Sigmoid colon (tissue), 7 donors: ENCODE data around the gene CHKA. TPM values are rescaled to one million over a fixed set of nuclear protein-coding genes. Genes with fewer than 3 reads are reported as not detected.

ENCODE experiments used
- DNase-seq: peaks from one replicate; pipeline ENCODE4 v3.0.0-alpha.2; 2019
- H3K27ac ChIP-seq, 4 donors: fragments of 200-600 bp; sonication (generic); one replicate each; pipeline ENCODE4 v1.5.1; 2016 to 2019; ENCODE audit warnings: mild to moderate bottlenecking in 1 of 4
- H3K27me3 ChIP-seq, 3 donors: fragments of 200-600 bp; sonication (generic); one replicate each; pipeline ENCODE4 v1.5.1; 2019; ENCODE audit warnings: mild to moderate bottlenecking in 1 of 3
- H3K36me3 ChIP-seq, 4 donors: fragments of 200-600 bp; sonication (generic); one replicate each; pipeline ENCODE4 v1.5.1; 2016 to 2019
- H3K4me1 ChIP-seq, 4 donors: fragments of 200-600 bp; sonication (generic); one replicate each; pipeline ENCODE4 v1.5.1; 2017 to 2019
- H3K4me3 ChIP-seq, 4 donors: fragments of 200-600 bp; sonication (generic); one replicate each; pipeline ENCODE4 v1.5.1; 2017 to 2019; ENCODE audit warnings: mild to moderate bottlenecking in 2 of 4, moderate library complexity in 1 of 4
- H3K9me3 ChIP-seq, 4 donors: fragments of 200-600 bp in 3 of 4; sonication (generic) in 3 of 4; one replicate each; pipeline versions ENCODE4 v1.5.1 to v1.6.1; 2013 to 2019
- EP300 ChIP-seq, 4 donors: sonication (generic); formaldehyde crosslinking; IDR thresholded peaks; one replicate each; pipeline ENCODE4 v1.6.1; 2017; ENCODE audit warnings: antibody characterized with exemption in 4 of 4
- POLR2A ChIP-seq, 2 donors: fragments of 450-650 bp; IDR thresholded peaks; one replicate each; pipeline ENCODE4 v1.6.1; 2016; ENCODE audit warnings: antibody characterized with exemption in 2 of 2, mild to moderate bottlenecking in 2 of 2, moderate library complexity in 2 of 2
- POLR2AphosphoS5 ChIP-seq, 4 donors: sonication (generic); formaldehyde crosslinking; IDR thresholded peaks; one replicate each; pipeline ENCODE4 v1.6.1; 2017; ENCODE audit warnings: antibody characterized with exemption in 4 of 4
- WGBS, 2 donors: extraction: QIAGEN DNeasy Blood & Tissue Kit; methylation state at CpG; one replicate each; pipeline ENCODE4 v1.1.7; 2013; 5-methylcytosine and 5-hydroxymethylcytosine counted together
- intact Hi-C: fragments of 100-400 bp; cut with DNase I; formaldehyde crosslinking; loops from one replicate; pipeline ENCODE4 v1.15.1; 2023
- polyA plus RNA-seq, 3 donors: library from polyadenylated mRNA; stranded (reverse); fragments of 200-250 nt; gene quantifications; one replicate each; pipeline ENCODE4 v1.2.3, GENCODE V29; 2013
- total RNA-seq, 4 donors: library from RNA; depleted of rRNA; stranded (reverse); fragments of >200 nt; gene quantifications; one replicate each; pipeline ENCODE4 v1.1.0, GENCODE V29; 2016
- TF ChIP-seq, protein P1 (sequence below), 4 experiments: fragments of 450-650 bp in 3 of 4; fragments of 200-600 bp in 1 of 4; IDR thresholded peaks; one replicate each; pipeline ENCODE4 v1.5.1; 2016 to 2019; ENCODE audit warnings: antibody characterized with exemption in 4 of 4, mild to moderate bottlenecking in 3 of 4, moderate library complexity in 2 of 4
- donor health status: healthy with polysubstance abuse.
- donor health status: Bipolar disorder and iron deficiency.
- donor health status: healthy.

Gene CHKA
- total and polyA plus RNA-seq, 7 donors = 16.4 to 41.0 (median 27.0) TPM

DNA sequence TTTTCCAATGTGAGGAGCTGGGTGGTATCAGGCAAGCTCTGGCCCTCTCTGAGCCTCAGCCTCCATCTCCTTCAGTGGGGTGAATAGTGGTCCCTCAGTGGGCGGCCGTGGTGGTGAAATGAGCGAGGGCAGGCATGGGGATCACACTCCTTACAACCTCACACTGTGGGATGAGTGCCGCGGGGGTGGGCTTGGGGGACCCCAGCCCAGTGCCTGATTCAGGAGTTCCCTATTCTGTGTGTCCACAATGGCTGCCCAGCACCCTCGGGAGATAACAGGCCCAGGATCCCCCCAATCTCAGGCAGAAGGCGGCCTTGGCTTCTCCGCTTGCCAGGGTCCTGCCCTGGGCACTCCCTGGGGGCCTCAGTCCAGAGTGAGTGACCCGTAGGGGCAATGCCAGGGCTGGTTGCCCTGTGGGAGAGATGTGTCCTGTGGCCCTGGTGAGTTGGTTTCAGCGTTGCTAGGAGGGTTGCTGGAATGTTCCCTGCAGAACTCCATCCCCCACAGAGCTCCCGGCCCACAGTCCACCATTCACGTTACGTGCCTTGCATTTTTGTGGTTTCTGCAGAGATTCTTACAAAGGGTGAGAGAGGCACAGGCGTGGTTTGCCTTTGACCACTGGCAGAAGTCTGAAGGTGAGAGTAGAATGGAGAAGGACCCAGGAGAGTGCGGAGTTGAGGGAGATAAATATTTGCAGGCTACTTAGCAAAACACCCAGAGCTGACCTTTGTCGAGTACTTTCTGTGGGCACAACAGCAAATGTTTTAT lies 108.2 kb downstream of the CHKA start:
- WGBS, 2 donors = 84 to 86% methylated on average over 16 of the region's 16 CpGs
- H3K4me1 ChIP-seq = peaks cover 0 to 67% (median 57%) of the 10 kb centered on the region in 4 donors
- H3K36me3 ChIP-seq = no peaks in the 10 kb centered on the region
- peak in 1 of 4 donors; percentile 11 for TF ChIP-seq EP300 (IDR thresholded peaks at IDR 0.05)
- TF ChIP-seq, protein P1, sequence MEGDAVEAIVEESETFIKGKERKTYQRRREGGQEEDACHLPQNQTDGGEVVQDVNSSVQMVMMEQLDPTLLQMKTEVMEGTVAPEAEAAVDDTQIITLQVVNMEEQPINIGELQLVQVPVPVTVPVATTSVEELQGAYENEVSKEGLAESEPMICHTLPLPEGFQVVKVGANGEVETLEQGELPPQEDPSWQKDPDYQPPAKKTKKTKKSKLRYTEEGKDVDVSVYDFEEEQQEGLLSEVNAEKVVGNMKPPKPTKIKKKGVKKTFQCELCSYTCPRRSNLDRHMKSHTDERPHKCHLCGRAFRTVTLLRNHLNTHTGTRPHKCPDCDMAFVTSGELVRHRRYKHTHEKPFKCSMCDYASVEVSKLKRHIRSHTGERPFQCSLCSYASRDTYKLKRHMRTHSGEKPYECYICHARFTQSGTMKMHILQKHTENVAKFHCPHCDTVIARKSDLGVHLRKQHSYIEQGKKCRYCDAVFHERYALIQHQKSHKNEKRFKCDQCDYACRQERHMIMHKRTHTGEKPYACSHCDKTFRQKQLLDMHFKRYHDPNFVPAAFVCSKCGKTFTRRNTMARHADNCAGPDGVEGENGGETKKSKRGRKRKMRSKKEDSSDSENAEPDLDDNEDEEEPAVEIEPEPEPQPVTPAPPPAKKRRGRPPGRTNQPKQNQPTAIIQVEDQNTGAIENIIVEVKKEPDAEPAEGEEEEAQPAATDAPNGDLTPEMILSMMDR (IDR thresholded peaks at IDR 0.05) = no peak
- peak in 2 of 4 donors; percentile 37 to 53 for TF ChIP-seq POLR2AphosphoS5 (IDR thresholded peaks at IDR 0.05)
- TF ChIP-seq POLR2A (IDR thresholded peaks at IDR 0.05) = no peak
- no peak overlapping the region for H3K4me3 ChIP-seq
- intact Hi-C loops = no loop called here
- H3K27ac ChIP-seq = peak overlapping the region; percentile 51 to 93 (median 74)
- no peaks in the 10 kb centered on the region for H3K27me3 ChIP-seq
- DNase-seq = no peak
- no peaks in the 10 kb centered on the region for H3K9me3 ChIP-seq

DNA sequence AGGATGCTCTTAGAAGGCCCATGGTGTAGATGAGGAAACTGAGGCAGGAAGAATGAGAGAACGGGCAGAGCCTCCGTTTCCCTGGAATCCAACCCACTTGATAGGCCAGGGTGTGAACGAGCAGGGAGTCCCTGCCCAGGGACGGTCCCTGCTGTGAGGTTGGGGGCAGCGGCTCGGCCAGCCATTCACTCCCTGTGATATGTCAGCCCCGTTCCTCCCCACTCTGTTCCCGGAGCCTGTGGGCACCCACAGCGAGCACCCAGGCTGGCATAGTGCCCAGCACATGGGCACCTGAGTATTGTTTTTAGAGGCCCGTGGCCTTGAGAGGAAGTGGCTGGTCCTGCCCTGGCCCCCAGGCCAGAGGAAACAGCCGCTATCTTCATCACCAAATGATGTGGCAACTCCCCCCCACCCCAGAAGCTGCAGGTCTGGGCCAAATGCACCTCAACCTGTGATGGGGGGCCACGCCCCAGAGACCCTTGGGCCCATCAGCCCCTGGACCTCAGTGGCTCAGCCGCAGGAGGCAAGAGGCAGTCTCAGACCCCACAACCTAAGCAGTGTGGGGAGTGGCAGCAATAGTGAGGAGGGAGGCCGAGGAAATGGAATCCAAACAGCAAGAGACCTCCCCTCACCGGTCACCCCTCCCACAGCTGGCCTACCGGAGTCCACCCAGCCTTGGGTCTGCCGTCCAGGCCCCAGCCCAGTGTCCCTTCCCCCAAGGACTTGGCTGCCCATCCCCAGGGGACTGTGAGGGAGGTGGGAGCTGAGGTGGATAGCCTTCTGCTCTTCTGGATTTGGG lies 108.9 kb downstream of the CHKA start:
- no peak for DNase-seq
- TF ChIP-seq POLR2A (IDR thresholded peaks at IDR 0.05) (no peak), POLR2AphosphoS5 (IDR thresholded peaks at IDR 0.05) (no peak), EP300 (IDR thresholded peaks at IDR 0.05) (no peak)
- TF ChIP-seq, protein P1 (IDR thresholded peaks at IDR 0.05) = no peak
- Histone ChIP-seq H3K4me1 (peaks cover 0 to 67% (median 57%) of the 10 kb centered on the region in 4 donors), H3K27me3 (no peaks in the 10 kb centered on the region), H3K27ac (peak overlapping the region; percentile 52 to 93 (median 89)), H3K4me3 (no peak overlapping the region), H3K9me3 (no peaks in the 10 kb centered on the region), H3K36me3 (no peaks in the 10 kb centered on the region)
- intact Hi-C loops = no loop called here
- 83 to 84% methylated on average over 17 of the region's 17 CpGs for WGBS, 2 donors

DNA sequence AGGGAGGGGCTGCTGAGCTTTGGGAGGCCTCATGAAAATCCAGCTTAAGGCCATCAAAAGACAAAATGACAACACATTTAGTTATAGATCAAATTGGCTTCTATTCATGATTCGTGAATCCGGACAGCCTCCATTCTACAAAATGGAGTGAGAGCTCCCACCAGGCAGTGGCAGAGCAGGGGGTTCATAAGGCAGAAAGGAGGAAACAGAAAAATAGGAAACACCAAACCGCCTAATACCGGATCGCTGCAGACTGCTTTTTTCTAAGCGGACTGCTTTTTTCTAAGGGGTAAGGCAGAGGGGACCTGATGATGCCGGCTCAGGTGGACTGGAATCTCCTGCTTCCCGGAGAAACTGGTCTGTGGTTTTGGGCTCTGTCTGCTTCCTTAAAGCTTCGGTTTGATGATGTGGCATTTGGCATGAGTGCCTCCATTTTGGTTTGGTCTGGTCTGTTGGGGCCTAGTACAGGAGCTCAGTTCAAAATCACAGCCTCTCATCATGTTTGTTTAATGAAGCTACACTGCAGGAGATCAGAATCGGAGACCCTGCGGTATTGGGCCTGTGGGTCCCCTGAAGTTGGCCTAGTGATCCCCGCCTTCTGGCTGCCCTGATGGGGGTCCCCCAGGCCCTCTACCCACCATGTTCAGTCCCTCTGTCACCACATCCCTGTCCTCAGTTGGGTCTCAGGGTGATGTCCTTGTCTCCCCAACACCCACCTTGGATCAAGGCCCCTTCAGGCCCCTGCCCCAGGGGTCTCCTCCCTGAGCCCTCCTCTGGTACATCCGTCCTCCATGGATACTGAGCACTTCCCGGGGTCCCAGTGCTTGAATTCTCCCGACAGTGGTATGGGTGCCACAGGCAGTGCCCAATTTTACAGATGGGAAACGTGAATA lies 109.9 kb downstream of the CHKA start:
- 70 to 75% methylated on average over 16 of the region's 16 CpGs for WGBS, 2 donors
- H3K36me3 ChIP-seq = no peaks in the 10 kb centered on the region
- DNase-seq = no peak
- no peaks in the 10 kb centered on the region for H3K27me3 ChIP-seq
- no peak for TF ChIP-seq EP300 (IDR thresholded peaks at IDR 0.05)
- TF ChIP-seq POLR2AphosphoS5 (IDR thresholded peaks at IDR 0.05) = no peak
- TF ChIP-seq, protein P1 (IDR thresholded peaks at IDR 0.05) = no peak
- no peak for TF ChIP-seq POLR2A (IDR thresholded peaks at IDR 0.05)
- intact Hi-C loops = loop anchor here (2.0 kb wide), 2 partner anchors 20 to 28 kb away; partner anchors contain the start of genes NDUFS8 and TCIRG1
- H3K4me1 ChIP-seq = peaks cover 0 to 67% (median 54%) of the 10 kb centered on the region in 4 donors
- H3K9me3 ChIP-seq = no peaks in the 10 kb centered on the region
- peak overlapping the region; percentile 87 to 93 (median 90) for H3K27ac ChIP-seq
- peak overlapping the region; percentile 19 to 50 (median 41) for H3K4me3 ChIP-seq
